HCT116 (cell line): ENCODE data around the gene PSD. TPM values are rescaled to one million over a fixed set of nuclear protein-coding genes. Genes with fewer than 3 reads are reported as not detected.

ENCODE experiments used
- ATAC-seq: fragments of 200-7000 bp; cut with Tn5 transposase; 2 replicates; pipeline ENCODE4 v1.9.1; 2020; ENCODE audit warnings: mild to moderate bottlenecking, moderate library complexity
- BruUV-seq: library from RNA; stranded (reverse); fragments of 400-500 nt; replicated peaks from 2 replicates; lab custom pipeline; 2021; lab: Mats Ljungman, UMichigan
- CTCF ChIA-PET: fragments of 300-600 bp; sonication (Branson Sonifier 250); formaldehyde crosslinking; loops from one replicate; lab custom pipeline; 2021; ENCODE audit warnings: antibody characterized with exemption; lab: Charles Lee
- POLR2A ChIA-PET: fragments of 300-600, 350-600 bp; sonication (Branson Sonifier 250); formaldehyde crosslinking; loops from one replicate; lab custom pipeline; 2021; ENCODE audit warnings: antibody characterized with exemption; lab: Charles Lee
- RAD21 ChIA-PET, 2 experiments: fragments of 300-600 bp; sonication (Branson Sonifier 250); formaldehyde crosslinking; loops; one replicate each; lab custom pipeline; 2023; ENCODE audit warnings: low total read pairs in 2 of 2; ENCODE audit not compliant: uncharacterized antibody in 2 of 2, unreplicated experiment in 2 of 2, low non-redundant PET in 1 of 2; lab: Charles Lee
- DNase-seq: peaks from one replicate; pipeline ENCODE4 v3.0.0-alpha.2; 2010; ENCODE audit warnings: low read depth, low spot score
- H2AFZ ChIP-seq: fragments of 200-600 bp; shearing (Covaris generic), sonication (generic); 2 replicates; pipeline ENCODE4 v1.6.1; 2017; ENCODE audit warnings: low read depth, mixed run types, mixed read lengths, antibody characterized with exemption, low read length; ENCODE audit not compliant: poor library complexity, severe bottlenecking
- H3K27ac ChIP-seq: 2 replicates; pipeline ENCODE4 v1.5.1; 2012; ENCODE audit warnings: low read depth, low read length
- H3K27me3 ChIP-seq: fragments of 200-600 bp; sonication (generic); 2 replicates; pipeline ENCODE4 v1.6.1; 2016; ENCODE audit warnings: mixed run types, low read length, mixed read lengths; ENCODE audit not compliant: insufficient read depth
- H3K36me3 ChIP-seq, 2 experiments: fragments of 200-500 bp in 1 of 2; fragments of 200-600 bp in 1 of 2; sonication (Bioruptor generic) in 1 of 2; sonication (generic) in 1 of 2; 2 replicates each; pipeline versions ENCODE4 v1.5.1 to v1.6.1; 2014 to 2016; ENCODE audit warnings: low read length in 2 of 2, inconsistent platforms in 1 of 2, mixed read lengths in 1 of 2, mixed run types in 1 of 2; ENCODE audit not compliant: insufficient read depth in 2 of 2, control insufficient read depth in 1 of 2
- H3K4me1 ChIP-seq, 2 experiments: fragments of 200-600 bp in 1 of 2; sonication (generic) in 1 of 2; 2 replicates each; pipeline versions ENCODE4 v1.5.1 to v1.6.1; 2012 to 2017; ENCODE audit warnings: low read length in 2 of 2, inconsistent platforms in 1 of 2, mild to moderate bottlenecking in 1 of 2, mixed read lengths in 1 of 2, mixed run types in 1 of 2, moderate library complexity in 1 of 2; ENCODE audit not compliant: insufficient read depth in 2 of 2, control insufficient read depth in 1 of 2
- H3K4me2 ChIP-seq: fragments of 200-600 bp; sonication (generic); 2 replicates; pipeline ENCODE4 v1.6.1; 2017; ENCODE audit warnings: mixed run types, low read length, mixed read lengths
- H3K4me3 ChIP-seq, 2 experiments: fragments of 200-600 bp in 1 of 2; sonication (generic) in 1 of 2; replicated peaks in 1 of 2; 2 replicates each; pipeline ENCODE4 v1.5.1; 2011 to 2016; ENCODE audit warnings: low read length in 2 of 2, control low read depth in 1 of 2, low read depth in 1 of 2, mild to moderate bottlenecking in 1 of 2, mixed read lengths in 1 of 2, mixed run types in 1 of 2
- H3K79me2 ChIP-seq: fragments of 200-600 bp; sonication (generic); 2 replicates; pipeline ENCODE4 v1.6.1; 2017; ENCODE audit warnings: mild to moderate bottlenecking, mixed run types, low read length, moderate library complexity, mixed read lengths; ENCODE audit not compliant: insufficient read depth
- H3K9ac ChIP-seq: fragments of 200-600 bp; sonication (generic); 2 replicates; pipeline ENCODE4 v1.6.1; 2016; ENCODE audit warnings: low read length, mixed read lengths
- H3K9me2 ChIP-seq: fragments of 200-600 bp; sonication (generic), shearing (Covaris generic); 2 replicates; pipeline ENCODE4 v1.6.1; 2017; ENCODE audit warnings: mixed run types, mild to moderate bottlenecking, moderate library complexity; ENCODE audit not compliant: insufficient read depth
- H3K9me3 ChIP-seq, 2 experiments: fragments of 200-500 bp in 1 of 2; fragments of 200-600 bp in 1 of 2; sonication (Bioruptor generic) in 1 of 2; sonication (generic) in 1 of 2; 2 replicates each; pipeline ENCODE4 v1.6.1; 2014 to 2017; ENCODE audit warnings: low read length in 2 of 2, mixed read lengths in 2 of 2, inconsistent platforms in 1 of 2, low read depth in 1 of 2, mild to moderate bottlenecking in 1 of 2, mixed run types in 1 of 2, moderate library complexity in 1 of 2; ENCODE audit not compliant: control insufficient read depth in 1 of 2, insufficient read depth in 1 of 2
- H4K20me1 ChIP-seq: fragments of 200-600 bp; sonication (generic), shearing (Covaris generic); 2 replicates; pipeline ENCODE4 v1.6.1; 2017; ENCODE audit warnings: mixed run types, mild to moderate bottlenecking, moderate library complexity; ENCODE audit not compliant: insufficient read depth
- CBX3 ChIP-seq: IDR thresholded peaks from 2 replicates; pipeline ENCODE4 v1.6.1; 2012; ENCODE audit warnings: low read depth
- EGR1 ChIP-seq: IDR thresholded peaks from 2 replicates; pipeline ENCODE4 v1.6.1; 2012; ENCODE audit warnings: low read depth
- ELF1 ChIP-seq: IDR thresholded peaks from 2 replicates; pipeline ENCODE4 v1.6.1; 2012; ENCODE audit warnings: low read depth, borderline replicate concordance
- EZH2 ChIP-seq: fragments of 200-600 bp; sonication (generic); IDR thresholded peaks from 2 replicates; pipeline ENCODE4 v1.6.1; 2017; ENCODE audit warnings: antibody characterized with exemption, mixed run types
- EZH2phosphoT487 ChIP-seq: fragments of 200-600 bp; IDR thresholded peaks from 2 replicates; pipeline ENCODE4 v1.6.1; 2018; ENCODE audit warnings: antibody characterized with exemption, borderline replicate concordance
- FOSL1 ChIP-seq: IDR thresholded peaks from 2 replicates; pipeline ENCODE4 v1.6.1; 2012; ENCODE audit warnings: low read depth
- MAX ChIP-seq: IDR thresholded peaks from 2 replicates; pipeline ENCODE4 v1.6.1; 2012
- POLR2AphosphoS5 ChIP-seq: IDR thresholded peaks from 2 replicates; pipeline ENCODE4 v1.6.1; 2011; ENCODE audit warnings: mild to moderate bottlenecking, low read depth, low read length, moderate library complexity
- REST ChIP-seq: IDR thresholded peaks from 2 replicates; pipeline ENCODE4 v1.6.1; 2012; ENCODE audit warnings: low read depth
- SIN3A ChIP-seq: IDR thresholded peaks from 2 replicates; pipeline ENCODE4 v1.6.1; 2012; ENCODE audit warnings: low read depth
- SP1 ChIP-seq: IDR thresholded peaks from 2 replicates; pipeline ENCODE4 v1.6.1; 2012; ENCODE audit warnings: low read depth
- TCF7L2 ChIP-seq: IDR thresholded peaks from 2 replicates; pipeline ENCODE4 v1.7.0; 2011; ENCODE audit warnings: borderline replicate concordance, inconsistent platforms; ENCODE audit not compliant: insufficient read depth, insufficient read length; ENCODE audit errors: extremely low read depth
- YY1 ChIP-seq: IDR thresholded peaks from 2 replicates; pipeline ENCODE4 v1.6.1; 2011; ENCODE audit warnings: low read length, low read depth, moderate library complexity, mild to moderate bottlenecking; ENCODE audit not compliant: insufficient replicate concordance; ENCODE audit errors: extremely low read depth
- intact Hi-C: fragments of 100-400 bp; cut with micrococcal nuclease; formaldehyde crosslinking; loops from 2 replicates; pipeline ENCODE4 v1.10.0; 2022
- total RNA-seq: library from RNA; stranded (reverse); gene quantifications from one replicate; pipeline ENCODE4 v1.2.1, GENCODE V29; 2021; ENCODE audit not compliant: unreplicated experiment
- TF ChIP-seq, protein P1 (sequence below): IDR thresholded peaks from 2 replicates; pipeline ENCODE4 v1.6.1; 2011; ENCODE audit warnings: mild to moderate bottlenecking, low read length, moderate library complexity; ENCODE audit not compliant: insufficient replicate concordance; ENCODE audit errors: extremely low read depth
- TF ChIP-seq, protein P2 (sequence below): IDR thresholded peaks from 2 replicates; pipeline ENCODE4 v1.6.1; 2012

Gene PSD
- total RNA-seq, 1 experiment from 2014 or later: 9.7 TPM

GRCh38 chr10:102437515-102437914, 18.9 kb upstream of the PSD start:
- POLR2A ChIA-PET: interaction anchor here (1.0 kb wide), 1 partner anchor 16 kb away, joined by 3 read pairs; the partner anchor contains the start of gene FBXL15
- no peak overlapping the region for H3K4me3 ChIP-seq
- CTCF ChIA-PET: no interaction called here

More at GRCh38 chr10:102437515-102437914, 18.9 kb upstream of the PSD start:
- H3K9ac ChIP-seq: no peak overlapping the region
- DNase-seq (no peak), ATAC-seq (no peak)
- peaks cover 0 to 13% of the 10 kb centered on the region in 2 experiments; a peak in 2 of 4 replicates for H3K4me1 ChIP-seq
- intact Hi-C loops: no loop called here
- H3K9me3 ChIP-seq: no peaks in the 10 kb centered on the region
- BruUV-seq: no TSS peak
- peaks cover 7% of the 10 kb centered on the region; the same call in 1 of the 2 replicates for H3K27me3 ChIP-seq
- no peaks in the 10 kb centered on the region for H3K36me3 ChIP-seq
- TF ChIP-seq REST (no peak), EZH2phosphoT487 (no peak), SIN3A (no peak), POLR2AphosphoS5 (no peak), ELF1 (no peak), MAX (no peak), TCF7L2 (no peak), FOSL1 (no peak), YY1 (no peak), SP1 (no peak), CBX3 (no peak), EGR1 (no peak), EZH2 (no peak)
- TF ChIP-seq, protein P1, sequence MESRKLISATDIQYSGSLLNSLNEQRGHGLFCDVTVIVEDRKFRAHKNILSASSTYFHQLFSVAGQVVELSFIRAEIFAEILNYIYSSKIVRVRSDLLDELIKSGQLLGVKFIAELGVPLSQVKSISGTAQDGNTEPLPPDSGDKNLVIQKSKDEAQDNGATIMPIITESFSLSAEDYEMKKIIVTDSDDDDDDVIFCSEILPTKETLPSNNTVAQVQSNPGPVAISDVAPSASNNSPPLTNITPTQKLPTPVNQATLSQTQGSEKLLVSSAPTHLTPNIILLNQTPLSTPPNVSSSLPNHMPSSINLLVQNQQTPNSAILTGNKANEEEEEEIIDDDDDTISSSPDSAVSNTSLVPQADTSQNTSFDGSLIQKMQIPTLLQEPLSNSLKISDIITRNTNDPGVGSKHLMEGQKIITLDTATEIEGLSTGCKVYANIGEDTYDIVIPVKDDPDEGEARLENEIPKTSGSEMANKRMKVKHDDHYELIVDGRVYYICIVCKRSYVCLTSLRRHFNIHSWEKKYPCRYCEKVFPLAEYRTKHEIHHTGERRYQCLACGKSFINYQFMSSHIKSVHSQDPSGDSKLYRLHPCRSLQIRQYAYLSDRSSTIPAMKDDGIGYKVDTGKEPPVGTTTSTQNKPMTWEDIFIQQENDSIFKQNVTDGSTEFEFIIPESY: no peak
- TF ChIP-seq, protein P2, sequence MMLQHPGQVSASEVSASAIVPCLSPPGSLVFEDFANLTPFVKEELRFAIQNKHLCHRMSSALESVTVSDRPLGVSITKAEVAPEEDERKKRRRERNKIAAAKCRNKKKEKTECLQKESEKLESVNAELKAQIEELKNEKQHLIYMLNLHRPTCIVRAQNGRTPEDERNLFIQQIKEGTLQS: no peak
- no peaks in the 10 kb centered on the region for H3K79me2 ChIP-seq
- no peaks in the 10 kb centered on the region for H3K9me2 ChIP-seq
- RAD21 ChIA-PET: no interaction called here
- no peak overlapping the region for H3K4me2 ChIP-seq
- no peak overlapping the region for H3K27ac ChIP-seq
- H2AFZ ChIP-seq: no peak overlapping the region
- H4K20me1 ChIP-seq: no peaks in the 10 kb centered on the region
